Activated CD8-positive, alpha-beta T cell treated with anti-CD3 and anti-CD28 coated beads, Interleukin-2, amount 10 ng/mL, durations not matched to agents 7 days and 5 days (primary cell): ENCODE measurements around the gene CD86. TPM values are rescaled to one million over a fixed set of nuclear protein-coding genes. Genes with fewer than 3 reads are reported as not detected.

Experiments used
- ATAC-seq: fragments of 150-1000 bp; cut with Tn5 transposase; one replicate; pipeline ENCODE4 v1.10.0; 2021; ENCODE audit warnings: moderate library complexity
- CTCF ChIA-PET: fragments of 350-600 bp; sonication (Branson Sonifier 250); formaldehyde crosslinking; loops from one replicate; lab custom pipeline; 2021; ENCODE audit warnings: antibody characterized with exemption; lab: Charles Lee
- POLR2A ChIA-PET: fragments of 350-600 bp; sonication (Branson Sonifier 250); formaldehyde crosslinking; loops from one replicate; lab custom pipeline; 2021; ENCODE audit warnings: antibody characterized with exemption; lab: Charles Lee
- DNase-seq: peaks from one replicate; pipeline ENCODE4 v3.0.0-alpha.2; 2020
- H3K27ac Mint-ChIP-seq: one replicate; pipeline ENCODE4 v1.8.0; 2021; ENCODE audit warnings: mild to moderate bottlenecking, mixed read lengths
- H3K27me3 Mint-ChIP-seq: one replicate; pipeline ENCODE4 v1.8.0; 2021; ENCODE audit warnings: low read depth, mixed read lengths
- H3K36me3 Mint-ChIP-seq: one replicate; pipeline ENCODE4 v1.8.0; 2021; ENCODE audit warnings: low read depth, mixed read lengths
- H3K4me1 Mint-ChIP-seq: one replicate; pipeline ENCODE4 v1.8.0; 2021; ENCODE audit warnings: low read depth, mixed read lengths
- H3K4me3 Mint-ChIP-seq: one replicate; pipeline ENCODE4 v1.8.0; 2021; ENCODE audit warnings: mild to moderate bottlenecking, mixed read lengths
- H3K9me3 Mint-ChIP-seq: one replicate; pipeline ENCODE4 v1.8.0; 2022; ENCODE audit warnings: mixed read lengths; ENCODE audit not compliant: insufficient read depth
- total RNA-seq, 2 experiments: library from RNA; stranded (reverse); gene quantifications; one replicate each; pipeline ENCODE4 v1.2.3, GENCODE V29; 2021

Gene CD86
- total RNA-seq, 2 experiments from 2014 or later, result 0.95 to 1.5 TPM

DNA sequence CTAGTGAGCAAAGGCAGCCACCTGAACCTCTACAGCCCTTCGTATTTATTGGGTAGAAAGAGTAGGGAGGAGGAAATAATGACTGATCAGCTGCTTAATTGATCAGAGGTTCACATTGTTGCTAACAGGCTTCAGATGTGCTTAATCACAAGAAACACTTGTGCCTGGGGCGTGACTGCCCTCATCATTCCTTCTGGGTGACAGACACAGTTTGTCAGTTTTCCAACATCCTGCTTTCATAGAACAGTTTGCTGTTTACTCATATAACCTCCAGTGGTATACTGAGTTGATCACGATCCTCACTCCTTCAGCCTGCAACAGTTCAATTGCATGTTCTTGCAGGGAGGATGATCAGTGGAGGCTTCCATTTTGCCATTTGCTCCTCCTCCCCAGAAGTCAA is 114.7 kb downstream of the CD86 start:
- Mint-ChIP-seq H3K27ac (no peak overlapping the region), H3K4me3 (no peak overlapping the region), H3K27me3 (peaks cover 3% of the 10 kb centered on the region), H3K36me3 (no peaks in the 10 kb centered on the region), H3K4me1 (no peaks in the 10 kb centered on the region), H3K9me3 (no peaks in the 10 kb centered on the region)
- DNase-seq (no peak), ATAC-seq (no peak)
- CTCF ChIA-PET, result no interaction called here
- POLR2A ChIA-PET, result no interaction called here

Other genes starting within 250 kb of the CD86 start
- gene IQCB1, start 220.3 kb upstream of the CD86 start, total RNA-seq, result 10 to 100 TPM; 35.8 to 40.2 TPM
- gene EAF2, start 220.2 kb upstream of the CD86 start, total RNA-seq, result 10 to 100 TPM; 12.8 to 13.1 TPM
- gene SLC15A2, start 161.0 kb upstream of the CD86 start, total RNA-seq, result 1 to 10 TPM; 1.9 to 3.9 TPM
- under 1 TPM in 1 of 2 experiments, not detected in 1; 0.16 TPM for gene ILDR1, start 33.1 kb upstream of the CD86 start, total RNA-seq
- gene CASR, start 128.3 kb downstream of the CD86 start, total RNA-seq, result not detected